IMR-90 (cell line): ENCODE data around the gene ASPA.

Source experiments
- CHD1 ChIP-seq: IDR thresholded peaks from 2 replicates; pipeline ENCODE4 v1.6.1; 2012; ENCODE audit warnings: low read depth, low read length, improper control_type of control experiment
- FOS ChIP-seq: fragments of 150-350 bp; IDR thresholded peaks from 2 replicates; pipeline ENCODE4 v1.6.1; 2016; ENCODE audit warnings: low read depth, low read length
- POLR2A ChIP-seq: IDR thresholded peaks from 2 replicates; pipeline ENCODE4 v1.6.1; 2012; ENCODE audit warnings: mild to moderate bottlenecking, low read depth, low read length
- RAD21 ChIP-seq: IDR thresholded peaks from 2 replicates; pipeline ENCODE4 v1.6.1; 2012; ENCODE audit warnings: low read length, improper control_type of control experiment
- RCOR1 ChIP-seq: IDR thresholded peaks from 2 replicates; pipeline ENCODE4 v1.6.1; 2012; ENCODE audit warnings: mild to moderate bottlenecking, low read length, improper control_type of control experiment; ENCODE audit not compliant: insufficient replicate concordance
- SMC3 ChIP-seq: fragments of 150-350 bp; IDR thresholded peaks from 2 replicates; pipeline ENCODE4 v1.6.1; 2016; ENCODE audit warnings: low read depth, mild to moderate bottlenecking, antibody characterized with exemption, low read length, moderate library complexity
- TF ChIP-seq, protein P1 (sequence below): conservative IDR thresholded peaks from 2 replicates; pipeline ENCODE4 v1.5.1; 2012; ENCODE audit warnings: mild to moderate bottlenecking, low read depth, low read length, improper control_type of control experiment

DNA sequence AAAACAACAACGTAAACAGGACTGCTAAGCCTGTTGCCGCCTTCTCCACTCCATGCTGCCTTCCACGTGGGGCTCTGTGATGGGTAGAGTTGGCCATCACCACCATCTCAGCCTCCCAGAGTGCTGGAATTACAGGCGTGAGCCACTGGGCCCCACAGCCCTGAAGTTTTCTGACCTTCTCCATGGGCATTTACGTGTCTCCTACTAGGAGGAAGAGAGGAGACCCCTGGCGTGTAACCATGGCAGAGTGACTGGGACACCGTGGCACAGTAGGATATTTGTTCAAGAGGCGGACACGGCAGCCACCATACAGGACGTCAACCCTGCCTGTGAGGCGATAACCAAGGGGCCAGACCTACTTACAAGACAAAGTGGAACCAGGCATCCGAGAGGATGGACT, 50.7 kb downstream of the ASPA start:
- no peak for TF ChIP-seq SMC3
- TF ChIP-seq, protein P1, sequence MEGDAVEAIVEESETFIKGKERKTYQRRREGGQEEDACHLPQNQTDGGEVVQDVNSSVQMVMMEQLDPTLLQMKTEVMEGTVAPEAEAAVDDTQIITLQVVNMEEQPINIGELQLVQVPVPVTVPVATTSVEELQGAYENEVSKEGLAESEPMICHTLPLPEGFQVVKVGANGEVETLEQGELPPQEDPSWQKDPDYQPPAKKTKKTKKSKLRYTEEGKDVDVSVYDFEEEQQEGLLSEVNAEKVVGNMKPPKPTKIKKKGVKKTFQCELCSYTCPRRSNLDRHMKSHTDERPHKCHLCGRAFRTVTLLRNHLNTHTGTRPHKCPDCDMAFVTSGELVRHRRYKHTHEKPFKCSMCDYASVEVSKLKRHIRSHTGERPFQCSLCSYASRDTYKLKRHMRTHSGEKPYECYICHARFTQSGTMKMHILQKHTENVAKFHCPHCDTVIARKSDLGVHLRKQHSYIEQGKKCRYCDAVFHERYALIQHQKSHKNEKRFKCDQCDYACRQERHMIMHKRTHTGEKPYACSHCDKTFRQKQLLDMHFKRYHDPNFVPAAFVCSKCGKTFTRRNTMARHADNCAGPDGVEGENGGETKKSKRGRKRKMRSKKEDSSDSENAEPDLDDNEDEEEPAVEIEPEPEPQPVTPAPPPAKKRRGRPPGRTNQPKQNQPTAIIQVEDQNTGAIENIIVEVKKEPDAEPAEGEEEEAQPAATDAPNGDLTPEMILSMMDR = no peak
- no peak for TF ChIP-seq FOS
- no peak for TF ChIP-seq CHD1
- no peak for TF ChIP-seq POLR2A
- no peak for TF ChIP-seq RCOR1
- no peak for TF ChIP-seq RAD21
